HG03432 (cell line): Measurements from ENCODE around the gene PLEKHH3.
A peak's percentile ranks its signal among the peaks of the same experiment; 100 is the strongest.

Experiments
- ATAC-seq: cut with Tn5 transposase; IDR thresholded peaks from one replicate; pipeline ENCODE4 v1.9.1; 2021; ENCODE audit warnings: mild to moderate bottlenecking, moderate library complexity; ENCODE audit not compliant: unreplicated experiment

Gene PLEKHH3

DNA sequence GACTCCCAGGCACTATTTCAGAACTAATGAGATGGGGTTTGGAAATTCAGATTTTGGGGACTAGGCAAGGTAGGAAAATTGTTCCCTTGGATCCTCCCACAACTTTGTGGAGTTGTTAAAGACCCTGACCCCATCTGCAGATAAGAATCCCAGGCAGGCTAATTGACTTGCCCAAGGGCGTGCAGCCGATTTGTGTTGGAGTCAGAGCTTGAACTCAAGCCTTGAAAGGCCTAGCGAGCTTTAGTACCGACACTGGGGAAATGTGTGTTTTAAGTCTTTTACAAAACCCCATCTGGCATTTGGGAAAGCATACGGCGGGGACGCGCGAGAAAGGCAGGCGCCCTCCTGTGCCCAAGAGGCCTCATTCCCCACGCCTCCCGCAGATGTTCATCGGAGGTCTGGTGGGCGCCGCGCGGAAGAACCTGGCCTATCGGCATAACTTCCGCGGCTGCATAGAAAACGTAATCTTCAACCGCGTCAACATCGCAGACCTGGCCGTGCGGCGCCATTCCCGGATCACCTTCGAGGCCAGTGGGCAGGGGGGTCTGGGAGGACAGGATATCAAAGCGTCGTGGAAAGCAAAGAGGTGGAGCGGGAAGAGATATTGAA, 9.8 kb upstream of the PLEKHH3 start:
- ATAC-seq = no peak

DNA sequence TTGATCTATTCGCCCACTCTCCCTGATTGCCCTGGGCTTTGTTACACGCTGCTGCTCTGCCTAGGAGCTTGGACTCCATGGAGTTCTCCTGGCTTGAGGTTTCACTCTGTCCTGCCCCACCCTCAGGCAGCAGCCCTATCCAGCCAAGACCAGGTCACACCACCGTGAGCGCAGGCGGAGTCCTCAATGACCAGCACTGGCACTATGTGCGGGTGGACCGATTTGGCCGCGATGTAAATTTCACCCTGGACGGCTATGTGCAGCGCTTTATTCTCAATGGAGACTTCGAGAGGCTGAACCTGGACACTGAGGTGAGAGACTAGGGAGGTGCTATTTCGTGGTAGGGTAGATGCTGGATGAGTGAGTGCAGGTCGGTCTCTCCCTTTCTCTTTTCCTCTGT, 9.0 kb upstream of the PLEKHH3 start:
- ATAC-seq = no peak

DNA sequence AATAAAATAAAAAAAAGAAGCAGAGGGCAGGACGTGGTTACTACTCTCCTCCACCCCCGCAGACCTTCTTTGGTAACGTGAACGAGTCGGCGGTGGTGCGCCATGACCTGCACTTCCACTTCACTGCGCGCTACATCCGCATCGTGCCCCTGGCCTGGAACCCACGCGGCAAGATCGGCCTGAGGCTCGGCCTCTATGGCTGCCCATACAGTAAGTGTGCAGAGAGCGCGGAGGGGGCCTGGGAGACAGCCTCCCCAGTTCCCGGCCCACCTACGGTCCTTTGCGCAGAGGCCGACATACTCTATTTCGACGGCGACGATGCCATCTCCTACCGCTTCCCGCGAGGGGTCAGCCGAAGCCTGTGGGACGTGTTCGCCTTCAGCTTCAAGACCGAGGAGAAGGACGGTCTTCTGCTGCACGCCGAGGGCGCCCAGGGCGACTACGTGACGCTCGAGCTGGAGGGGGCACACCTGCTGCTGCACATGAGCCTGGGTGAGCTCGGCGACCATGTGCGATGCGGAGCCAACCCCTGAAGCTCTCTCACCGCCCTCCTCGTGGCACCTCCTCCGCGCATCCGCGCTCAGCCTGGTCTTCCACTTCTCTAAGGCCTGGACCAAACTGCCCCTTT, 8.2 kb upstream of the PLEKHH3 start:
- no peak for ATAC-seq

DNA sequence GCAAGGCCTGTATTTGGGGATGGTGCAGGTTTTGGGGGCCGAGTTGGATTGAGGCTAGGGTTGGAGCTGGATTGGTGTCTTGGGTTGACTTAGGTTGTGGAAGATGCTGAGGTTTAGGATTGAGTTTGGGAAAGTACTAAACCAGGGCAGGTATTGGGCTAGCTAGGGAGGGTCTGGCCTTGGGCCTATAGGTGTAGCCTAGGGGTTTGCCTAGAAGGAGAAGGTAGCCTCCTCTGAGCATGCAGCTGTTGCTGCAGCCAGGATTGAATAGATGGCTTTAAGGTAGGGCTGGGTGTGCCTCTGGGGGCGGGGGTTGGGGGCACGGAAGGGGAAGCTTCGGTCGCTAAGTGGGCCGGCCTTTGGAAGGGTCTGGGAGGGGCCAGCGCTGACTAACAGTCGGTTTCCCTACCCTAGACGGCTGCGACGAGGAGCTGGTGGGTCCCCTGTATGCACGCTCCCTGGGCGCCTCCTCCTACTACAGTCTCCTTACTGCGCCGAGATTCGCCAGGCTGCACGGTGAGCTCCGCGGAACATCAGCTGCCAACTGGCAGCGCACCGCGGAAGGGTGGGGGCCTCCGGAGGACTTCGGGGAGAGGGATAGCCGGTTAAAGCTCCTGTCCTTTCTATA, 6.7 kb upstream of the PLEKHH3 start:
- no peak for ATAC-seq

DNA sequence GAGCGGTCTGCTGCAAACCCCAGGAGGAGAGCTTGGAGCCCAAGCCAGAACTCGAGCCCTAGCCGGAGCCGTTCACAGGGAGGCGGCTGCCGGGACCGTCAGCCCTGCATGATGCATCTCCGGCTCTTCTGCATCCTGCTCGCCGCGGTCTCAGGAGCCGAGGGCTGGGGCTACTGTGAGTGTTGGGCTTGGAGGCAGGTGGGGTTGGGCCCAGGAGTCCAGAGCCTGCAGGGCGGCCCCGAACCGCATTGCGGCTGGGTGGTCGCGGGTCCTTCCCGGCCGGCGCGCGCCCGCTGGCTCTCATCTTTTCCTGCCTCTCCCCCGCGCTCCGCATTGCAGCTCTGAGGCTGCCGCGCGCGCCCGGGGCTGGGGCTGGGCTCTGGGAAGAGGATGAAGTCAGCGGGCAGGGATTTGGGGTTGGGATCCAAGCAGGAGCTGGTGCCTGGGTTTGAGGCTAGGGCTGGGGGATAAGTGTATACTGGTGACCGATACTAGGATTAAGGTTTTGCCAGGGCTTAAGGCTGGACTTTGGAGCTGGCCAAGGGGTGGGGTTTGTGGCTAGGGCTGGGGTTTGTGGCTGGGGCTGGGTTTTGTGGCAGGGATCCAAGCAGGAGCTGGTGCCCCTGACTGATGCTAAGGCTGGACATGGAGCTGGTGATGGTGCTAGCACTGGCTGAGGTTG, 6.1 kb upstream of the PLEKHH3 start:
- no peak for ATAC-seq

DNA sequence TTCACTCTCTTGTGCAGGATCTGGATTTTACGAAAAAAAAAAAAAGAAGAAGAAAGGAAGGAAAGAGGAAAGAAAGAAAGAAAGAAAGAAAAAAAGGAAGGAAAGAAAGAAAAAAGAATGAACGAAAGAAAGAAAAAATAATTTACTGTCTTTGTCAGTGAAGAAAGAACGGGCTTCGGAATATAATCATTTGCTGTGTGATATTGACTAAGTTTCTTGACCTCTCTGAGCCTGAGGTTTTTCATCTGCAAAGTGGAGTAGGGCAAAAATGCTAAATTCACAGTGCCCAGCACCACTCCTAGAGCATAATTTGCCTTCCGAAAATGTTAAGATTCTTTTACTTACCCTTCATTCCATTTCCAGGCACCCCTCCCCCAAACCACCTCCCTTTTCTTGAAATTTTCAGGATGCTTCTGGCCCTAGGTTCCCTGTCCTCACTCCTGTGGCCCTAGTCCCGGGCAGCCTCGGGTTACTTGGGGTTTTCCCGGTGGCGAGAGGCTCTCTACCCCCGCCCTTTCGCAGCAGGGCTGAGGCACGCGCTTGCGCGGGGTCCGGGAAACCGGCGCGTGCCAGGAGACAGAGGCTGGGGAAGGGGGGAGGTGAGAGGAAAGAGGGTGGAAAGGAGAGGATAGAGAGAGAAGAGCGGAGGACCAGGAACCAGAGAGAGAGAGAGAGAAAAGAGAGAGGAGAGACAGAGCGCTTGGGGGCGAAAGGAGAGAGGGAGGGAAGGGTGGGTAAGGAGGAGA, 5.4 kb upstream of the PLEKHH3 start, which contains the start of gene CNTNAP1:
CNTNAP1 (plus strand) TSS at position 556 of the 746 bp plus-strand sequence. CDS start 299 bp downstream, outside the sequence.
- no peak for ATAC-seq

DNA sequence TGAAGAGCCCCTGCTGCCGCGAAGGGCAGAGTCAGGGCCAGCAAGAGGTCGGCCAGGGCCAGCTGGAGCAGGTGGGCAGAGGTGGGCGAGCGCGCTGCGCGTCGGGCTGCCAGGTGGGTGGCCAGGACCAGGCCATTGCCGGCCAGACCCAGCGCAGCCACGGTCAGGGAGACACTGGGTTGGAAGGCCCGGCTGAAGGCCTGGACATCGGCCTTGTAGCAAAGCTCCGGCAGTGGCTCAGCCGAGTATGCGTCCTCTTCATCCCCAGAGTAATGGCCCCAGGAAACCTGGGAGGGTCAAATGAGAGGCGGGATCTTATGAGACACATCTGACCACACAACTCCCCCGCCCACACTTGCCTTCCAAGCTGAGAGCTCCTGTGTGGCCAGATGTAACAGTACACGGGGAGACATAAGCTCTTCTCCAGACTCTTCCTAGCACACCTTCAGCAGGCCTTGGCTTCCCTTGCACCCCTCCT, 3.6 kb upstream of the PLEKHH3 start:
- no peak for ATAC-seq

DNA sequence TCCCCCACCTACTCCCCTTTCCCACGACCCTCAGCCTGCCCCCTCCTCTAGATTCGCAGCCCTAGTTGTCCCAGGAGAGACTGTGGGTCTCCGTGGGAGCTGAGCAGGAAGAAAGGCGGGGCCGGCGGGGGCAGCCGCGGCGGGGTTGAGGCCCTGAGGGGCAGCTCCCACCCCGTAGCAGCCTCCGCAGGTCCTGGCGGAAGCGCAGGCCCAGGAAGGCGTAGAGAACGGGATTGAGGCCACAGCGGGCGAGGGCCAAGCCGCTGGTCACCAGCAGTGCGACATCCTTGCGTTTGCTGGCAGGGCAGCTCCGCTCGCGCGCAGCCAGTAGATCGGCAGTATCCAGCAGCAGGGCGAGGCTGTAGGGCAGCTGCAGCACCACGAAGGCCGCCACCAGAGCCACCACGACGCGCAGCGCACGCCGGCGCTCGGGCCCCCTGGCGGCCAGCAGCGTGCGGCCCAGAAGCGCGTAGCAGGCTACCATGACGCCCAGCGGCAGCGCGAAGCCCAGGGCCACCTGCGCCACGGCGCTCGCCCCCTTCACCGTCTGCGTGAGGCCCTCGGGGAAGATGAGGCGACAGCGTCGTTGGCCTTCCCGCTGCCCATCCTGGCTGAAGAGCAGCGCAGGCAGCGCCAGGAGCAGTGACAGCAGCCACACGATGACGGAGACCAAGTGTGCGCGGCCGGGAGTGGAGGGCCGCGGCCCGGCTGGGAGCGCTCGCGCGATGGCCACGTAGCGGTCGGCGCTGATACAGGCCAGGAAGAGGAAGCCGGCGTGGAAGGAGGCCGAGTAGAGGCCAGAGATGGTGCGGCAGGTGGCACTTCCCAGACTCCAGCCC, 2.9 kb upstream of the PLEKHH3 start:
- ATAC-seq = peak; percentile 19

DNA sequence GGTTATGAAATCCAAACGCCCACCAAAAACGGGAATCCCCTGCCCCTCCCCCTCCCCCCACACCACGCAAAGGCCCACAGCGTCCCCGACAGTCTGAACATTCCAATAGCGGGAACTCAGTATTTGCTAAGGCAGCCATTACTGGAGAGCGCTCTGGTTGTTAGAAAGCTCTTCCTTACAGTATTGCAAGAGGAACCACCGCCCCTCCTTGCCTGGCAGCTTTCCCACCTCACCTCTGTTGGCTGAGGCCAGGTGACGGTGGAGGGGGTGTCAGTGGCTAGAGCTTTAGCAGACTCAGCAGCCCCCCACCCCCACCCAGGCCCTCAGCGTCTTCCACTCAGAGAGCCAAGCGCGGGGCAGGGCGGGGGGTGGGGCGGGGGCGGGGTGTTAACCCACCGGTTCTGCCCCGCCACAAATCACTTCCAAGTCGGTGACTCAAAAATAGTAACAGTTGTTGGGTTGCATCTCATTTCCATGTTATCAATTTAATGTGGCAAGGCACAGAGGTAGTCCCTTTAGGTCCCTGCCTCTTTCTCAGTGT, 2.2 kb upstream of the PLEKHH3 start:
- ATAC-seq = no peak

DNA sequence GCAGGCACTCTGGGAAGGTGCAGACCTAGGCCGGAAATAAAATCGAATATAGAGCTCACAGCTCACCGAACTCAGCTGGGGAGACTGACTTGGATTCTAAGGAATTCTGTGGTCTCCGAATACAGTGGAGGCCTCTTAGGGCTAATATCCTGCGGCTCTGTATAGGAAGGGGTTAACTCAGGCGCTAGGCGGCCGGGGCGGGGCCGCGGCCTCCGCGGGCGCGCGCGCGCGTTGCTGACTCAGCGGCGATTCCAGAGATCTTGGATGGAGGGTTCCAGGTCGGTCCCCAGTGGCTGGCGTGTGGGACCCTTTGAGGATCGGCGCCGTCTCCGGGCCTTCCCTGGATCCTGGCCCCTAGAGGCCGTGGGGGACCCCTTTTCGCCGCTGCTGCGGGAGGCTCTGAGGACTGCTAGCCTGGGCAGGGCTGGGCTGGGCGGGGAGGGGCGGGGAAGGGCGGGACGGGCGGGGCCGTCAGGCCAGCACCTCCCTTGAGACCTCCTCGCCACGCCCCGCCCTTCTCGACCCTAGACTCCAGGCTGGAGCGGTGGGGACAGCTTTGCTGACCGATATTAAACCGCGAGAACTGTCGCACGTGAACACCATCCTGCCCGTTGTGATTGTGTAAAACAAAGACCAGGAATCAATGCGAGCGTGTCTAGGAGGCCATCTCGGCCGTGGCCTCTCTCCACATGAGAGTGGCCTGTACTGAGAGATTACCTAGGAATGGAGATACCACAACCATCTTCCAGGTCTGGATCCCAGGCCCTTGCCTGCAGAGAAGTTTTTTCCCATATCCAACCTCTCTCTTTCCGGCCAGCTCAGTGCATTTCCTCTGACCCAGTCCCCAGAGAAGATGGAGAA, 1.4 kb upstream of the PLEKHH3 start:
- peak; percentile 33 for ATAC-seq

DNA sequence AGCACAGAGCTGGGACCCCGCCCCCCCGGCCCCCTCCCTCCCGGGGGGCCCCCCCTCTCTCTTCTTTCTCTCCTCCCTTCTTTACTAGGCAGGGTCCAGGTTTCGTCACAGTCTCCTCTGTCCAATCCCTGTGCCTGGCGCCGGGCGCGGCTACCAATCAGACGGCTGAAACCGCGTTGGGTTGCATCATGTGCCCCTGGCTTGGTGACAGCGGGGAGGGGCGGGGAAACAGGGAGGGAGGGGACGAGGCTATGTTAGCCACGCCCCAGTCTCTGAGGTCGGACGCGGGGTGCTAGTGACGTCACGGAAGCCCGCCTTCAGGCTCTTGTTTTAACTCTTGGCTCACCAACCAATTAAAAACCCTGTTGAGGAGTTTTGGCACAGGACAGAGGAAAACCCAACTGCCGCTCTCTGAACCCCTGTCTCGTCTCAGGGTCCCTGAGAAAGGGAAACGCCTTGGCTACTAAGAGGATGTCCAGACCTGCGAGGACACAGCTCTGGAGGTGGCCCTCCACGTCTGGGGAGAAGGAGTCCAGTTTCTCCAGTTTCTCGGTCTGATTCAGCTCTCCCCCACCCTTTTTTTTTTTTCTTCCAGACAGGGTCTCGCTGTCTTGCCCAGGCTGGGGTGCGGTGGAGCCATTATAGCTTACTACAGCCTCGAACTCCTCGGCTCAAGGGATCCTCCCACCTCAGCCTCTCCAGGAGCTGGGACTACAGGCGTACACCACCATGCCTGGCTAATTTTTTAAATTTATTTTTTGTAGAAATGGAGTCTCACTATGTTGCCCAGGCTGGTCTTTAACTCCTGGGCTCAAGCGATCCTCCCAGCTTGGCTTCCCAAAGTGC, 441 bp upstream of the PLEKHH3 start:
- peak; percentile 61 for ATAC-seq

DNA sequence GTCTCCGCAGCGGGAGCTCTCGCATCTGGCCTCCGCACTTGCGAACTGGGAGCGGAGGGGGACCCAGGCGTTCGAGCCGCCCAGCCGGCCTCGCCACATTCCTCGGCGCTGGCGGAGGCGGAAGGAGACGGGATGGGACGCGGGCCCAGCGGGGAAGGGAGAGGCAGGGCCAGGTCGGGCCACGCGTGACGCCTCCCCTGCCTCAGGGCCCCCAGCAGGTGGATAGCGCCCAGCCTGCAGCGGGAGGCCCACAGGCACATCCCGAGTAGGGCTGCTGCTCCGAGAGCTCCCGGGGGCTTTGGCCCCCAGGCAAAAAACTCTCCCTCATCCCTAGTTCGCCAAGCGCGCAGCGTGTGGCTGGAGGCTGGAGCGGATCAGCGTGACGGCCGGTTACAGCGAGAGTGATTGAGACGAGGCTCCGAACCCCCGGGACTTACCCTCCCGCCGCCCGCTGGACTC, 800 bp downstream of the PLEKHH3 start:
- ATAC-seq = no peak

DNA sequence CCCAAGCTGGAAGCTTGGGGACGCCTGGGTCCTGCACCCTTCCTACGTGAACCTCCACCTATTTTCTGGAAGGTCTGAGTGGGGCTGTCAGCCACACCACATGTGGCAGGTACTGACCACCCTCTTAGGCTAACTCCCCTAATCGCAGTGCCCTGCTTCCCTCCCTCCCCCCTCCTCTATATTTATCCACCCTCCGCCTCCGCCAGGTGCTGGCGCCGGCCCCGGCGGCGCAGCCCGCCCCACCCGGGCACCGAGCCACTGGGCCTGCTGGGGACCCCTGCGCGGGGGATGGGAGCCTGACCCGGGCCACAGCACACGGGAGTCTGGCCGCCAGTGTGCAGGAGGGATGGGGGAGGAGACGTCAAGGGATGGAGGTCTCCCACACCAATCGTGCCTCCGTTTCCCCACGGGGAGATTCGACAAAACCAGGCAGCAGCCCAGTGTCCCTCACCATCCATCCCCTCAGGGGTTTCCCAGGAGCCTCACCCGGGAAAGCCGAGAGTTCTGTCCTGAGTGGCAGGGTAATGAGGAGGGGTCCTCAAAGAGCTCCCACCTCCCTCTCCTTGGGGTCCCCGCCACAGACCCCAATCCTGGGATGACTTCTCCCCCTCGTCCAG, 1.3 kb downstream of the PLEKHH3 start:
- ATAC-seq = no peak

DNA sequence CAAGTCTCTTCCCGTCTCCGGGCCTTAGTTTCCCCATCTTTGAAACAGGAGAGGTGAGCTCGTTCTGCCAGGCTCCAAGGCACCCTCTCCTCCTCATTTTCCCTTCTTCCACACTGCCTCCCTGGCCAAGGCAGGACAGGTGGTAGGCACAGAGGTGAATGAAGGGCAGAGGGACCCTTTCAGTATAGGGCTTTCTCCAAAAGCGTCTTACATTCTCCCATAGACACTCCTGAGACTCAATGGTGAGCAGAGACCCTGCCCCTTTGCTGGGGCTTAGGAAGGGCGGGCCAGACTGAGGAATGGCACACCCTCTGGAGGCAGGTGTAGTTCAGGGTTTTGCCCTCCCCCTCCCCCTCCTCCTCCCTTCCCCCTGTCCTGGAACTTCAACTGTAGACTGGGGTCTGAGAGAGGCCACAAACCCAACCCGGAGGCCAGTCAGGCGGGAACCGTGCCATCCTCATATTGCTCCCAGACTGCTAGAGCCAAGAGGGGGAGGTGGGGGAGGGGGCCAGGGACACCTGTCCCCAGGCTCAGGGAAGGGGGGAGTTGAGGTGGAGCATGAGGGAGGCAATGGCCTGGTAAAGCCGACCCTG, 1.9 kb downstream of the PLEKHH3 start:
- no peak for ATAC-seq

DNA sequence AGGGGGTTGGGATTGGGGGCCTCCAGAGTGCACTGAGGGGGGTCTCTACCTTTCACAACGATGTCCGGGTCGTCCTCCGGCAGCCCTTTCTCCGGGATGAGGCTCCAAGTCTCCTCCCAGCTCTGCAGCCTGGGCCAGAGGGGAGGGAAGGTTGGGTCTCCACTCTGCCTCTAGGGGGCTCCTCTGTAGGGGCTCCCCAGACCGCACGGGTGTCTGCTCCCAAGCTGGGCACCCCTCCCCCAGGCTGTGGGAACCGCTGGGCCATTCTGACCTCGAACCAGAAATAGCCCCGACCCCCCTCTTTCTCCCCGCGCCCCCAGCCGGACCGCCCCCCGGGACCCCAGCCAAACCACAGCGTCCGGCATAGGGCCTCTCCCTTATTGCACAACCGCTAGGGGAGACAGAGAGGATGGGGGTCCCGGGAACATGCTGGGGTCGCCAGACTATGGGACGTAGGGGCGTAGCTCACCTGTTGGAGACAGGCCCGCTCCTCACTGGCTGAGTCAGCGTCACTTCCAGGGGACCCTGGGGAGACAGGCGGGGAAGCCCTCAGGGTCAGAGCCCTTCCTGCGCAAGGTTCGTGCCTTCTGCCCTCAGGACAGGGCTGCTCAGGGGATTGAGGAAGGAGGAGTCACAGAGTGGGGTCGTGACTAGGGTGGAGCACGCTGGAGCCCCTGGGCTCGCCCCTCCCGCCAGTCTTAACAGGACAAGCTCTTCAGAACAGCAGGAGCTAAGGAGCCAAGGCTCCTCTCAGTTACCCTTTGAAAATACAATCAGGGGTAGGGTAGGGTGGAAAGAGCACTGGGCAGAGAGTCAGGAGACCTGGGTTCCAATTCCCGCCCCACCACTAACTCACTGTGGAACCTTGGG, 2.7 kb downstream of the PLEKHH3 start:
- ATAC-seq = no peak

DNA sequence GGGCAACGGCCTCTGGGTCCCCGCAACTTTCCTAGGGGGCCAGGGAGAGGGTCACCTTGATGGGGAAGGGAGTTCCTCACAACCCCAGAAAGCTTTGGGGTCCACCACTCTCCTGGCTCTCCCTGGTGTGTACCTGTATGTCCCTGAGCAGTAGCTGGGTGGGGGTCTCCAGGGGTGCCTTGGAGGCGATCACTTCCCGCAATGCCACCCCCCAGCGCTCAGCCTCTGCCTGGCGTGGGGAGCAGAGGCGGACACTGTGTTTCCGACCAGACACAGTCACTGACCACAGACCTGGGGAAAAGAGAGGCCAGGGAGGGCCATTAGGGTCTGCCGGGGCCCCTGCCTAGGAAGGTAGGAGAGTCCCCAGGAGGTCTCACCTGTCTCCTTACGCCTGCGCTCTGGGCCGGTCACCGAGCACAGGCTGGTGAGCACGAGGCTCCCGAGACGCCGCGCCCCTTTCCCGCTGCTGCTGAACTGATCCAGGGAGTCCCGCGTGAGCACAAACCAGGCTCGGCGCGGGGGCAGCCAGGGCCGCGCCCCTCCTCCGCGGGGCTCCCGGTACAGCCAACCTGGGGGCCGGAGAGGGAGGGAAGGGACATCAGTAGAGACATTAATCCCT, 3.4 kb downstream of the PLEKHH3 start:
- no peak for ATAC-seq
